ENCODE results near the gene PDLIM3. TPM values are rescaled to one million over a fixed set of nuclear protein-coding genes. Genes with fewer than 3 reads are reported as not detected.

Gene PDLIM3
- total and polyA plus RNA-seq, 2 of the 4 experiments (the other 2 are of a cell fraction) = 6.4 to 11.7 TPM

GRCh38 chr4:185542626-185543315 is 7.5 kb upstream of the PDLIM3 start:
- H3K36me3 ChIP-seq (ENCODE audit: control insufficient read depth, insufficient read depth, low read length) = no peaks in the 10 kb centered on the region
- CTCF ChIA-PET = no interaction called here
- 55% methylated on average over 6 of the region's 14 CpGs; no CpG with 5 or more reads in 1 of the 2 experiments for WGBS, 2 experiments (ENCODE audit: extremely low coverage in 2 of 2, insufficient read length in 1 of 2)

More at GRCh38 chr4:185542626-185543315, 7.5 kb upstream of the PDLIM3 start:
- Histone ChIP-seq H3K14ac (replicated peaks; ENCODE audit: low read depth, low read length) (no peak overlapping the region), H3K4me3 (ENCODE audit: insufficient read depth, low read depth, low read length) (no peak overlapping the region), H3K4ac (ENCODE audit: low read depth, low read length) (no peak overlapping the region), H3K27ac (ENCODE audit: insufficient read depth, low read length) (no peak overlapping the region), H3K23ac (ENCODE audit: low read depth, low read length) (no peak overlapping the region), H4K5ac (ENCODE audit: low read depth, low read length) (no peak overlapping the region), H2AK9ac (replicated peaks; ENCODE audit: low read depth, low read length, poor library complexity) (no peak overlapping the region), H4K20me1 (ENCODE audit: insufficient read depth, low read length) (no peaks in the 10 kb centered on the region), H3K56ac (ENCODE audit: extremely low read depth, insufficient read depth, low read length) (no peak overlapping the region), H3K9ac (ENCODE audit: low read depth, low read length) (no peak overlapping the region), H3K27me3 (ENCODE audit: control insufficient read depth, insufficient read depth, low read length) (peaks cover 14% of the 10 kb centered on the region), H4K8ac (ENCODE audit: low read depth in 2 of 2, low read length in 2 of 2) (no peak overlapping the region), H3K9me1 (ENCODE audit: insufficient read depth, low read length) (no peaks in the 10 kb centered on the region), H3K4me2 (ENCODE audit: low read depth, low read length) (no peak overlapping the region), H3K18ac (ENCODE audit: low read depth, low read length) (no peak overlapping the region), H2BK120ac (ENCODE audit: low read depth, low read length) (no peak overlapping the region), H2BK15ac (ENCODE audit: low read depth, low read length) (no peak overlapping the region), H3K9me3 (ENCODE audit: control insufficient read depth, insufficient read depth, low read length) (no peaks in the 10 kb centered on the region), H2AK5ac (ENCODE audit: low read depth, low read length) (no peak overlapping the region), H3K79me1 (ENCODE audit: low read depth in 1 of 2, low read length in 2 of 2) (no peaks in the 10 kb centered on the region), H3K4me1 (ENCODE audit: control insufficient read depth, insufficient read depth, low read length) (no peaks in the 10 kb centered on the region), H2AFZ (replicated peaks; ENCODE audit: low read length, poor library complexity) (no peak overlapping the region), H4K91ac (ENCODE audit: insufficient read depth, low read depth, low read length) (no peak overlapping the region), H2BK5ac (ENCODE audit: low read depth, low read length, poor library complexity, severe bottlenecking) (no peak overlapping the region), H2BK20ac (ENCODE audit: low read depth, low read length) (no peak overlapping the region)
- DNase-seq (peak; percentile 46), ATAC-seq (ENCODE audit: low read depth) (peak; percentile 65)
- intact Hi-C loops (cut with micrococcal nuclease) (no loop called here), in situ Hi-C loops (cut with MboI; ENCODE audit: low sequenced_read_pairs) (no loop called here), dilution Hi-C loops (cut with HindIII; ENCODE audit: low sequenced_read_pairs, unreplicated experiment) (no loop called here)
- POLR2A ChIA-PET (ENCODE audit: unreplicated experiment) = no interaction called here
- BruUV-seq (replicated peaks) = no TSS peak
- TF ChIP-seq BHLHE40 (IDR thresholded peaks at IDR 0.05; ENCODE audit: low read depth, low read length) (no peak), POLR2A (IDR thresholded peaks at IDR 0.05; ENCODE audit: low read depth, low read length) (no peak), RAD21 (IDR thresholded peaks at IDR 0.05; ENCODE audit: low read length) (no peak), MAZ (IDR thresholded peaks at IDR 0.05; ENCODE audit: borderline replicate concordance, low read depth, low read length) (no peak), RCOR1 (IDR thresholded peaks at IDR 0.05; ENCODE audit: insufficient replicate concordance, low read length) (no peak), RFX5 (IDR thresholded peaks at IDR 0.05; ENCODE audit: low read depth, low read length) (no peak), FOS (IDR thresholded peaks at IDR 0.05; ENCODE audit: low read depth, low read length) (no peak), NFE2L2 (IDR thresholded peaks at IDR 0.05; ENCODE audit: low read depth, low read length) (no peak), SMC3 (IDR thresholded peaks at IDR 0.05; ENCODE audit: low read depth, low read length) (no peak), CHD1 (IDR thresholded peaks at IDR 0.05; ENCODE audit: low read depth, low read length) (no peak), MXI1 (IDR thresholded peaks at IDR 0.05; ENCODE audit: borderline replicate concordance, low read depth, low read length) (no peak), ELK1 (IDR thresholded peaks at IDR 0.05; ENCODE audit: borderline replicate concordance, low read depth, low read length) (no peak), CEBPB (IDR thresholded peaks at IDR 0.05; ENCODE audit: low read depth, low read length) (no peak), CTCF (conservative IDR thresholded peaks at IDR 0.05; ENCODE audit: low read depth, low read length) (no peak), MAFK (IDR thresholded peaks at IDR 0.05; ENCODE audit: low read depth, low read length) (no peak)
- TF ChIP-seq, protein P1, sequence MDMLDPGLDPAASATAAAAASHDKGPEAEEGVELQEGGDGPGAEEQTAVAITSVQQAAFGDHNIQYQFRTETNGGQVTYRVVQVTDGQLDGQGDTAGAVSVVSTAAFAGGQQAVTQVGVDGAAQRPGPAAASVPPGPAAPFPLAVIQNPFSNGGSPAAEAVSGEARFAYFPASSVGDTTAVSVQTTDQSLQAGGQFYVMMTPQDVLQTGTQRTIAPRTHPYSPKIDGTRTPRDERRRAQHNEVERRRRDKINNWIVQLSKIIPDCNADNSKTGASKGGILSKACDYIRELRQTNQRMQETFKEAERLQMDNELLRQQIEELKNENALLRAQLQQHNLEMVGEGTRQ (IDR thresholded peaks at IDR 0.05; ENCODE audit: low read depth, low read length) = no peak

All from IMR-90 (cell line).